Measurements from ENCODE around the gene SPTA1. TPM values are rescaled to one million over a fixed set of nuclear protein-coding genes. Genes with fewer than 3 reads are reported as not detected.

SPTA1 gene
- total and polyA plus RNA-seq, 2 of the 8 experiments (the other 6 are each of a cell fraction or from before 2014, with no cell fraction given) = not detected

GRCh38 chr1:158604968-158605367 is 81.5 kb downstream of the SPTA1 start, which contains the start of gene OR10Z1:
Gene OR10Z1, plus strand, starts transcription at chr1:158605268. Its CDS starts 1,171 bp downstream, at chr1:158606439.
- peak within 1 kb of the TSS; percentile 25; the same call in 1 of the 2 replicates for H2AFZ ChIP-seq (ENCODE audit: low read length)
- H3K9ac ChIP-seq (replicated peaks in 1 of 4; ENCODE audit: extremely low read depth in 1 of 4, low read depth in 3 of 4, low read length in 3 of 4) = no peak within 1 kb of the TSS
- no peaks in the 10 kb centered on the region; a peak in 1 of 7 replicates for H3K4me1 ChIP-seq (replicated peaks in 1 of 4; ENCODE audit: control insufficient read depth in 3 of 4, insufficient read depth in 4 of 4, low read length in 3 of 4)
- ChIA-PET POLR2A (ENCODE audit: partially characterized antibody) (interaction anchor here (0.7 kb wide), 1 partner anchor 18 kb away, joined by 3 read pairs; no protein-coding TSS in a partner anchor), CTCF (ENCODE audit: partially characterized antibody) (no interaction called here)
- no peaks in the 10 kb centered on the region for H3K27me3 ChIP-seq (replicated peaks in 1 of 4; ENCODE audit: control insufficient read depth in 3 of 4, extremely low read depth in 1 of 4, insufficient read depth in 3 of 4, low read length in 3 of 4)
- no peak within 1 kb of the TSS for H2BK15ac ChIP-seq (ENCODE audit: low read length)
- DNase-seq (ENCODE audit: low read depth in 1 of 2, low spot score in 2 of 2) (no peak), FAIRE-seq (no peak)
- H3K23ac ChIP-seq (ENCODE audit: insufficient read length) = no peak within 1 kb of the TSS
- H4K5ac ChIP-seq (ENCODE audit: insufficient read length, low read depth, low read length) = no peak within 1 kb of the TSS
- H4K8ac ChIP-seq (ENCODE audit: extremely low read depth, insufficient read depth, low read length) = no peak within 1 kb of the TSS
- no peak within 1 kb of the TSS for H3K56ac ChIP-seq (replicated peaks; ENCODE audit: insufficient read length, low read depth, low read length)
- H3K23me2 ChIP-seq (ENCODE audit: low read depth, low read length) = no peaks in the 10 kb centered on the region
- H2BK20ac ChIP-seq (ENCODE audit: low read length) = no peak within 1 kb of the TSS
- H3K79me1 ChIP-seq (ENCODE audit: low read depth, low read length) = no peaks in the 10 kb centered on the region
- no peak within 1 kb of the TSS for H4K91ac ChIP-seq (replicated peaks; ENCODE audit: insufficient read length, low read length)
- H3K4me3 ChIP-seq (ENCODE audit: extremely low read depth in 1 of 4, insufficient read depth in 2 of 4, low read depth in 3 of 4, low read length in 4 of 4) = no peak within 1 kb of the TSS
- H3K36me3 ChIP-seq (ENCODE audit: control insufficient read depth in 2 of 4, insufficient read depth in 4 of 4, low read length in 3 of 4) = no peaks in the 10 kb centered on the region
- H3K27ac ChIP-seq (ENCODE audit: low read depth, low read length) = no peak within 1 kb of the TSS
- 76% methylated on average over 1 of the region's 1 CpG; no CpG with 5 or more reads in 1 of the 2 experiments for WGBS, 2 experiments (ENCODE audit: extremely low coverage in 1 of 2, insufficient coverage in 1 of 2, insufficient read length in 1 of 2, insufficient replicate concordance in 2 of 2, low coverage in 1 of 2, low lambda C conversion rate in 2 of 2, missing lambda C conversion rate in 1 of 2)
- H3K4me2 ChIP-seq (ENCODE audit: insufficient read depth in 1 of 2, low read depth in 2 of 2, low read length in 2 of 2) = no peak within 1 kb of the TSS
- no peaks in the 10 kb centered on the region for H3K9me3 ChIP-seq (ENCODE audit: insufficient read depth in 2 of 2, low read depth in 1 of 2, low read length in 1 of 2)
- H3K18ac ChIP-seq (ENCODE audit: extremely low read depth, low read length) = no peak within 1 kb of the TSS
- no peak within 1 kb of the TSS for H2BK12ac ChIP-seq (ENCODE audit: low read depth, low read length)
- H3K14ac ChIP-seq (ENCODE audit: insufficient read length) = no peak within 1 kb of the TSS
- H3K79me2 ChIP-seq (ENCODE audit: control insufficient read depth in 1 of 2, insufficient read depth in 2 of 2, low read length in 2 of 2) = no peaks in the 10 kb centered on the region
- H4K20me1 ChIP-seq (replicated peaks in 1 of 2; ENCODE audit: control insufficient read depth in 1 of 2, insufficient read depth in 2 of 2, low read length in 2 of 2) = no peaks in the 10 kb centered on the region
- no peak within 1 kb of the TSS for H3K4ac ChIP-seq (replicated peaks; ENCODE audit: insufficient read length, low read depth, low read length)
- no peak within 1 kb of the TSS for H2BK120ac ChIP-seq (replicated peaks; ENCODE audit: low read depth, low read length)
- no peak within 1 kb of the TSS for H2AK5ac ChIP-seq (ENCODE audit: low read depth, low read length)
- H2BK5ac ChIP-seq (ENCODE audit: low read depth, low read length) = no peak within 1 kb of the TSS
- TF ChIP-seq CTCF (IDR thresholded peaks at IDR 0.05; ENCODE audit: control extremely low read depth in 1 of 3, insufficient read depth in 1 of 3, low read depth in 1 of 3, low read length in 3 of 3) = no peak
- no peak for TF ChIP-seq BACH1 (IDR thresholded peaks at IDR 0.05; ENCODE audit: low read length)
- TF ChIP-seq CBX8 (IDR thresholded peaks at IDR 0.05; ENCODE audit: borderline replicate concordance, low read depth, low read length) = no peak
- TF ChIP-seq TAF1 (IDR thresholded peaks at IDR 0.05; ENCODE audit: low read depth, low read length) = no peak
- TF ChIP-seq TAF7 (optimal IDR thresholded peaks at IDR 0.05; ENCODE audit: borderline replicate concordance, low read depth, low read length) = no peak
- no peak for TF ChIP-seq BRCA1 (IDR thresholded peaks at IDR 0.05; ENCODE audit: low read depth, low read length)
- no peak for TF ChIP-seq GTF2F1 (IDR thresholded peaks at IDR 0.05; ENCODE audit: borderline replicate concordance, low read depth, low read length)
- no peak for TF ChIP-seq CHD2 (IDR thresholded peaks at IDR 0.05; ENCODE audit: low read length)
- no peak for TF ChIP-seq CEBPB (IDR thresholded peaks at IDR 0.05; ENCODE audit: low read depth, low read length)
- TF ChIP-seq EZH2 (IDR thresholded peaks at IDR 0.05; ENCODE audit: low read depth, low read length, severe bottlenecking) = no peak
- no peak for TF ChIP-seq SIX5 (IDR thresholded peaks at IDR 0.05; ENCODE audit: low read depth, low read length)
- no peak for TF ChIP-seq KDM4A (IDR thresholded peaks at IDR 0.05; ENCODE audit: low read depth, low read length, severe bottlenecking)
